Keratinocyte (primary cell): ENCODE data around the gene GRM2.
A peak's percentile ranks its signal among the peaks of the same experiment; 100 is the strongest.

Experiments used
- EZH2 ChIP-seq: IDR thresholded peaks from one replicate; pipeline ENCODE4 v1.6.1; 2012; ENCODE audit warnings: inconsistent platforms, mild to moderate bottlenecking, low read length, moderate library complexity
- TF ChIP-seq, protein P1 (sequence below), 3 experiments: IDR thresholded peaks in 1 of 3; conservative IDR thresholded peaks in 1 of 3; optimal IDR thresholded peaks in 1 of 3; 2 replicates in 2 of 3; 3 replicates in 1 of 3; pipeline versions ENCODE3 to v1.5.1; 2011; ENCODE audit warnings: low read length in 3 of 3, mild to moderate bottlenecking in 3 of 3, moderate library complexity in 2 of 3, control low read depth in 1 of 3, inconsistent platforms in 1 of 3; ENCODE audit not compliant: insufficient read depth in 2 of 3; ENCODE audit errors: extremely low read depth in 1 of 3

DNA sequence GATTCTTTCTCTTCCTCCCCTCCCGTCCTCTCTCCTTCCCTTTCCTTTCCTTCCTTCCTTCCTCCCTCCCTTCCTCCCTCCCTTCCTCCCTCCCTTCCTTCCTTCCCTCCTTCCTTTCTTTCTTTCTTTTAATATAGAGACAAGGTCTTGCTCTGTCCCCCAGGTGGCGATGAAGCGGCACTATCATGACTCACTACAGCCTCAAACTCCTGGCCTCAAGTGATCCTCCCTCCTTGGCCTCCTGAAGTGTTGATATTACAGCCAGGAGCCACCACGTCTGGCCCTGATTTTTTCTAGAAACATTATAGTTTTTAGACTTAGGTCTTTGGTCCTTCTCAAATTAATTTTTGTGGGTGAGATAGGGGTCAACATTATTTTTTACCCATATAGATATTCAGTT, 15.5 kb downstream of the GRM2 start:
- TF ChIP-seq, protein P1, sequence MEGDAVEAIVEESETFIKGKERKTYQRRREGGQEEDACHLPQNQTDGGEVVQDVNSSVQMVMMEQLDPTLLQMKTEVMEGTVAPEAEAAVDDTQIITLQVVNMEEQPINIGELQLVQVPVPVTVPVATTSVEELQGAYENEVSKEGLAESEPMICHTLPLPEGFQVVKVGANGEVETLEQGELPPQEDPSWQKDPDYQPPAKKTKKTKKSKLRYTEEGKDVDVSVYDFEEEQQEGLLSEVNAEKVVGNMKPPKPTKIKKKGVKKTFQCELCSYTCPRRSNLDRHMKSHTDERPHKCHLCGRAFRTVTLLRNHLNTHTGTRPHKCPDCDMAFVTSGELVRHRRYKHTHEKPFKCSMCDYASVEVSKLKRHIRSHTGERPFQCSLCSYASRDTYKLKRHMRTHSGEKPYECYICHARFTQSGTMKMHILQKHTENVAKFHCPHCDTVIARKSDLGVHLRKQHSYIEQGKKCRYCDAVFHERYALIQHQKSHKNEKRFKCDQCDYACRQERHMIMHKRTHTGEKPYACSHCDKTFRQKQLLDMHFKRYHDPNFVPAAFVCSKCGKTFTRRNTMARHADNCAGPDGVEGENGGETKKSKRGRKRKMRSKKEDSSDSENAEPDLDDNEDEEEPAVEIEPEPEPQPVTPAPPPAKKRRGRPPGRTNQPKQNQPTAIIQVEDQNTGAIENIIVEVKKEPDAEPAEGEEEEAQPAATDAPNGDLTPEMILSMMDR (optimal IDR thresholded peaks at IDR 0.05 in 1 of 3, IDR thresholded peaks at IDR 0.05 in 1 of 3, conservative IDR thresholded peaks at IDR 0.05 in 1 of 3; ENCODE audit: extremely low read depth in 1 of 3, insufficient read depth in 2 of 3, low read length in 3 of 3): peak in 2 of 3 experiments; percentile 12 to 25
- no peak for TF ChIP-seq EZH2
